HEK293 (cell line): ENCODE data around the gene F11.

ENCODE experiments used
- CTCF ChIA-PET: fragments of 350-600 bp; formaldehyde crosslinking; extraction: SDS; loops from one replicate; lab custom pipeline; 2021; ENCODE audit warnings: antibody characterized with exemption; lab: Yijun Ruan, JAX
- POLR2A ChIA-PET: fragments of 300-600 bp; formaldehyde crosslinking; extraction: SDS; loops from one replicate; lab custom pipeline; 2020; ENCODE audit warnings: antibody characterized with exemption, inconsistent platforms; lab: Yijun Ruan, JAX
- H3K27ac ChIP-seq: fragments of 200-500 bp; sonication (Bioruptor generic); 2 replicates; pipeline ENCODE4 v1.5.1; 2014; ENCODE audit warnings: low read depth, low read length, control low read depth, inconsistent platforms; ENCODE audit errors: extremely low read depth
- H3K36me3 ChIP-seq, 2 experiments: fragments of 200-500 bp in 1 of 2; sonication (Bioruptor generic) in 1 of 2; 1 replicate in 1 of 2; 2 replicates in 1 of 2; pipeline ENCODE4 v1.5.1; 2014 to 2017; ENCODE audit warnings: inconsistent platforms in 2 of 2, low read length in 2 of 2; ENCODE audit not compliant: control insufficient read depth in 2 of 2, insufficient read depth in 1 of 2
- H3K4me1 ChIP-seq: fragments of 200-500 bp; sonication (Bioruptor generic); 2 replicates; pipeline ENCODE4 v1.5.1; 2014; ENCODE audit warnings: mild to moderate bottlenecking, low read length, inconsistent platforms; ENCODE audit not compliant: control insufficient read depth, insufficient read depth
- H3K4me3 ChIP-seq: 2 replicates; pipeline ENCODE4 v1.5.1; 2011; ENCODE audit warnings: low read depth, mild to moderate bottlenecking, control low read depth, low read length, moderate library complexity
- H3K9me3 ChIP-seq: fragments of 200-500 bp; sonication (Bioruptor generic); 2 replicates; pipeline ENCODE4 v1.5.1; 2014; ENCODE audit warnings: low read depth, low read length, inconsistent platforms; ENCODE audit not compliant: control insufficient read depth, insufficient read depth
- BCL11A ChIP-seq: fragments of 450-650 bp; formaldehyde crosslinking; IDR thresholded peaks from 2 replicates; pipeline ENCODE4 v1.5.1; 2016; ENCODE audit warnings: low read depth, missing biosample characterization, missing genetic modification characterization
- GLI2 ChIP-seq: fragments of 450-650 bp; formaldehyde crosslinking; IDR thresholded peaks from 2 replicates; pipeline ENCODE4; 2017; ENCODE audit warnings: missing biosample characterization, missing genetic modification characterization, low read depth, borderline replicate concordance
- GLIS1 ChIP-seq: fragments of 450-650 bp; formaldehyde crosslinking; IDR thresholded peaks from 2 replicates; pipeline ENCODE4 v1.5.1; 2016; ENCODE audit warnings: missing biosample characterization, missing genetic modification characterization
- MYNN ChIP-seq: fragments of 450-650 bp; formaldehyde crosslinking; IDR thresholded peaks from 2 replicates; pipeline ENCODE4 v1.5.1; 2016; ENCODE audit warnings: missing biosample characterization, missing genetic modification characterization, borderline replicate concordance
- OSR2 ChIP-seq: fragments of 450-650 bp; formaldehyde crosslinking; IDR thresholded peaks from 2 replicates; pipeline ENCODE4 v1.5.1; 2016; ENCODE audit warnings: missing biosample characterization, missing genetic modification characterization
- YY2 ChIP-seq: fragments of 450-650 bp; formaldehyde crosslinking; IDR thresholded peaks from 2 replicates; pipeline ENCODE4 v1.5.1; 2016; ENCODE audit warnings: missing biosample characterization, missing genetic modification characterization
- ZBTB1 ChIP-seq: fragments of 450-650 bp; formaldehyde crosslinking; IDR thresholded peaks from 2 replicates; pipeline ENCODE4 v1.5.1; 2016; ENCODE audit warnings: missing biosample characterization, missing genetic modification characterization
- ZBTB7A ChIP-seq: fragments of 450-650 bp; formaldehyde crosslinking; IDR thresholded peaks from 2 replicates; pipeline ENCODE4 v1.5.1; 2016; ENCODE audit warnings: low read depth, missing biosample characterization, missing genetic modification characterization
- ZNF140 ChIP-seq: fragments of 450-650 bp; formaldehyde crosslinking; IDR thresholded peaks from 2 replicates; pipeline ENCODE4 v1.5.1; 2016; ENCODE audit warnings: missing biosample characterization, missing genetic modification characterization
- ZNF202 ChIP-seq: fragments of 450-650 bp; formaldehyde crosslinking; IDR thresholded peaks from 2 replicates; pipeline ENCODE4 v1.5.1; 2016; ENCODE audit warnings: missing biosample characterization, missing genetic modification characterization, borderline replicate concordance
- ZNF26 ChIP-seq: fragments of 450-650 bp; formaldehyde crosslinking; IDR thresholded peaks from 2 replicates; pipeline ENCODE4 v1.5.1; 2016; ENCODE audit warnings: missing biosample characterization, missing genetic modification characterization
- ZNF266 ChIP-seq: fragments of 450-650 bp; formaldehyde crosslinking; IDR thresholded peaks from 2 replicates; pipeline ENCODE4 v1.5.1; 2016; ENCODE audit warnings: missing biosample characterization, missing genetic modification characterization, low read depth
- ZNF311 ChIP-seq: fragments of 450-650 bp; formaldehyde crosslinking; IDR thresholded peaks from 2 replicates; pipeline ENCODE4 v1.5.1; 2017; ENCODE audit warnings: missing biosample characterization, missing genetic modification characterization, borderline replicate concordance
- ZNF433 ChIP-seq: fragments of 450-650 bp; formaldehyde crosslinking; IDR thresholded peaks from 2 replicates; pipeline ENCODE4 v1.5.1; 2016; ENCODE audit warnings: missing biosample characterization, missing genetic modification characterization, low read depth
- ZNF561 ChIP-seq: fragments of 450-650 bp; IDR thresholded peaks from 2 replicates; pipeline ENCODE4 v1.5.1; 2018; ENCODE audit warnings: missing biosample characterization, missing genetic modification characterization, borderline replicate concordance
- ZNF571 ChIP-seq: fragments of 450-650 bp; formaldehyde crosslinking; IDR thresholded peaks from 2 replicates; pipeline ENCODE4 v1.5.0; 2017; ENCODE audit warnings: missing biosample characterization, missing genetic modification characterization
- ZNF596 ChIP-seq: fragments of 450-650 bp; IDR thresholded peaks from 2 replicates; pipeline ENCODE4 v1.5.0; 2018; ENCODE audit warnings: missing biosample characterization, mild to moderate bottlenecking, missing genetic modification characterization, moderate library complexity
- ZNF624 ChIP-seq: fragments of 450-650 bp; formaldehyde crosslinking; IDR thresholded peaks from 2 replicates; pipeline ENCODE4 v1.5.1; 2017; ENCODE audit warnings: missing biosample characterization, missing genetic modification characterization
- ZNF707 ChIP-seq: fragments of 450-650 bp; formaldehyde crosslinking; IDR thresholded peaks from 2 replicates; pipeline ENCODE4 v1.5.1; 2016; ENCODE audit warnings: missing biosample characterization, missing genetic modification characterization
- ZNF747 ChIP-seq: fragments of 450-650 bp; formaldehyde crosslinking; IDR thresholded peaks from 2 replicates; pipeline ENCODE4 v1.5.1; 2016; ENCODE audit warnings: missing biosample characterization, missing genetic modification characterization
- ZNF768 ChIP-seq: fragments of 450-650 bp; formaldehyde crosslinking; IDR thresholded peaks from 2 replicates; pipeline ENCODE4 v1.5.1; 2018; ENCODE audit warnings: missing biosample characterization, mild to moderate bottlenecking, missing genetic modification characterization
- ZNF785 ChIP-seq: fragments of 450-650 bp; formaldehyde crosslinking; IDR thresholded peaks from 2 replicates; pipeline ENCODE4 v1.5.1; 2016; ENCODE audit warnings: missing biosample characterization, missing genetic modification characterization
- ZNF843 ChIP-seq: fragments of 450-650 bp; formaldehyde crosslinking; IDR thresholded peaks from 2 replicates; pipeline ENCODE4 v1.5.1; 2016; ENCODE audit warnings: missing biosample characterization, missing genetic modification characterization
- ZSCAN23 ChIP-seq: fragments of 450-650 bp; formaldehyde crosslinking; IDR thresholded peaks from 2 replicates; pipeline ENCODE4 v1.5.1; 2016; ENCODE audit warnings: missing biosample characterization, missing genetic modification characterization
- ZSCAN30 ChIP-seq: fragments of 450-650 bp; IDR thresholded peaks from 2 replicates; pipeline ENCODE4 v1.5.1; 2018; ENCODE audit warnings: missing biosample characterization, mild to moderate bottlenecking, missing genetic modification characterization, moderate library complexity

F11 gene

GRCh38 chr4:186217733-186218293 is 48.2 kb upstream of the F11 start:
- Histone ChIP-seq H3K4me3 (no peak overlapping the region), H3K27ac (no peak overlapping the region), H3K4me1 (peaks cover 10% of the 10 kb centered on the region), H3K9me3 (no peaks in the 10 kb centered on the region), H3K36me3 (no peaks in the 10 kb centered on the region)
- TF ChIP-seq ZNF26 (tag by site-specific recombination), result no peak
- peak; percentile 20; the same call in 1 of the 2 replicates for TF ChIP-seq YY2 (tag by site-specific recombination)
- ChIA-PET CTCF (no interaction called here), POLR2A (no interaction called here)

- no peak overlapping the region for H3K4me3 ChIP-seq
- H3K9me3 ChIP-seq, result no peaks in the 10 kb centered on the region
- CTCF ChIA-PET, result no interaction called here
- no peak overlapping the region for H3K27ac ChIP-seq
- peaks cover 10% of the 10 kb centered on the region for H3K4me1 ChIP-seq
- POLR2A ChIA-PET, result no interaction called here
- TF ChIP-seq MYNN (tag by site-specific recombination) (no peak), ZNF140 (tag by site-specific recombination) (no peak), ZNF561 (no peak), ZNF747 (no peak), ZNF311 (tag by site-specific recombination) (no peak), ZNF624 (no peak), ZBTB7A (tag by site-specific recombination) (no peak), OSR2 (tag by site-specific recombination) (no peak), GLIS1 (tag by site-specific recombination) (no peak), ZSCAN30 (no peak), GLI2 (no peak), ZSCAN23 (tag by site-specific recombination) (no peak), ZNF768 (tag by site-specific recombination) (no peak)
- H3K36me3 ChIP-seq, result no peaks in the 10 kb centered on the region
Measured at GRCh38 chr4:186221624-186222023, 44.4 kb upstream of the F11 start.

- Histone ChIP-seq H3K4me3 (no peak overlapping the region), H3K36me3 (no peaks in the 10 kb centered on the region), H3K27ac (no peak overlapping the region), H3K4me1 (peaks cover 10% of the 10 kb centered on the region), H3K9me3 (no peaks in the 10 kb centered on the region)
- ChIA-PET CTCF (interaction anchor here (0.6 kb wide), 1 partner anchor 556 kb away, joined by 3 read pairs; no protein-coding TSS in a partner anchor), POLR2A (no interaction called here)
- TF ChIP-seq BCL11A (no peak), ZNF624 (no peak), ZNF266 (tag by site-specific recombination) (no peak), ZNF596 (tag by site-specific recombination) (no peak), ZNF571 (tag by site-specific recombination) (no peak), ZNF785 (no peak), ZNF433 (no peak), ZNF843 (tag by site-specific recombination) (no peak), ZNF202 (tag by site-specific recombination) (no peak), ZBTB1 (no peak), ZNF707 (tag by site-specific recombination) (no peak)
Measured at GRCh38 chr4:186225848-186226247, 40.1 kb upstream of the F11 start.
